ENCODE measurements around the gene KANK3. TPM values are rescaled to one million over a fixed set of nuclear protein-coding genes. Genes with fewer than 3 reads are reported as not detected.

The KANK3 gene
- total RNA-seq, 1 experiment from 2014 or later, result 1.2 TPM

DNA sequence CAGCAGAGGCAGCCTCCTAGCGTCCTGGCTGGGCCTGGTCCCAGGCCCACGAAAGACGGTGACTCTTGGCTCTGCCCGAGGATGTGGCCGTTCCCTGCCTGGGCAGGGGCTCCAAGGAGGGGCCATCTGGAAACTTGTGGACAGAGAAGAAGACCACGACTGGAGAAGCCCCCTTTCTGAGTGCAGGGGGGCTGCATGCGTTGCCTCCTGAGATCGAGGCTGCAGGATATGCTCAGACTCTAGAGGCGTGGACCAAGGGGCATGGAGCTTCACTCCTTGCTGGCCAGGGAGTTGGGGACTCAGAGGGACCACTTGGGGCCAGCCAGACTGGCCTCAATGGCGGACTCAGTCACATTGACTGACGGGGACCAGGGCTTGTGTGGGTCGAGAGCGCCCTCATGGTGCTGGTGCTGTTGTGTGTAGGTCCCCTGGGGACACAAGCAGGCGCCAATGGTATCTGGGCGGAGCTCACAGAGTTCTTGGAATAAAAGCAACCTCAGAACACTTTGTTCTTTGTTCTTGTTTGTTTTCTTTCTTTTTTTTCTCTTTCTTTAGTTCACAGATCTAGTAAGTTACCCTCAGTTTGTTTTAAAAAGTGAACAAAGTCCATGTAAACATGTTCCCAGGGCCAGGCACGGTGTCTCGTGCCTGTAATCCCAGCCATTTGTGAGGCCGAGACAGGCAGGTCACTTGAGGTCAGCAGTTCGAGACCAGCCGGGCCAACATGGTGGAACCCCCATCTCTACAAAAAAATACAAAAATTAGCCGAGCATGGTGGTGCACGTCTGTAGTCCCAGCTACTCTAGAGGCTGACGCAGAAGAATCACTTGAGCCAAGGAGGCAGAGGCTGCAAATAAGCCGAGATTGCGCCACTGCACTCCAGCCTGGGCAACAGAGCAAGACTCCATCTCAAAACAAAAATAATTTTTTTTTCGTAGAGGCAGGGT is 31.1 kb upstream of the KANK3 start:
- peak; percentile 40; the same call in 1 of the 2 replicates for ATAC-seq
- Histone ChIP-seq H3K4me1 (ENCODE audit: control insufficient read depth, insufficient read depth, low read length) (no peaks in the 10 kb centered on the region), H3K27ac (ENCODE audit: low read length) (no peak overlapping the region), H3K36me3 (ENCODE audit: control insufficient read depth, insufficient read depth, low read length) (no peaks in the 10 kb centered on the region; the same call in 1 of the 2 replicates), H3K4me3 (ENCODE audit: low read depth in 2 of 2, low read length in 2 of 2) (no peak overlapping the region), H3K9me3 (ENCODE audit: control insufficient read depth, insufficient read depth, low read depth, low read length) (no peaks in the 10 kb centered on the region), H3K27me3 (ENCODE audit: control insufficient read depth, insufficient read depth, low read length) (no peaks in the 10 kb centered on the region)
- intact Hi-C loops (cut with micrococcal nuclease; ENCODE audit: unreplicated experiment) (no loop called here), in situ Hi-C loops (cut with HindIII; ENCODE audit: low pct_unique_long_range_greater_than_20kb, low sequenced_read_pairs) (no loop called here)
- TF ChIP-seq, protein P1, sequence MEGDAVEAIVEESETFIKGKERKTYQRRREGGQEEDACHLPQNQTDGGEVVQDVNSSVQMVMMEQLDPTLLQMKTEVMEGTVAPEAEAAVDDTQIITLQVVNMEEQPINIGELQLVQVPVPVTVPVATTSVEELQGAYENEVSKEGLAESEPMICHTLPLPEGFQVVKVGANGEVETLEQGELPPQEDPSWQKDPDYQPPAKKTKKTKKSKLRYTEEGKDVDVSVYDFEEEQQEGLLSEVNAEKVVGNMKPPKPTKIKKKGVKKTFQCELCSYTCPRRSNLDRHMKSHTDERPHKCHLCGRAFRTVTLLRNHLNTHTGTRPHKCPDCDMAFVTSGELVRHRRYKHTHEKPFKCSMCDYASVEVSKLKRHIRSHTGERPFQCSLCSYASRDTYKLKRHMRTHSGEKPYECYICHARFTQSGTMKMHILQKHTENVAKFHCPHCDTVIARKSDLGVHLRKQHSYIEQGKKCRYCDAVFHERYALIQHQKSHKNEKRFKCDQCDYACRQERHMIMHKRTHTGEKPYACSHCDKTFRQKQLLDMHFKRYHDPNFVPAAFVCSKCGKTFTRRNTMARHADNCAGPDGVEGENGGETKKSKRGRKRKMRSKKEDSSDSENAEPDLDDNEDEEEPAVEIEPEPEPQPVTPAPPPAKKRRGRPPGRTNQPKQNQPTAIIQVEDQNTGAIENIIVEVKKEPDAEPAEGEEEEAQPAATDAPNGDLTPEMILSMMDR (IDR thresholded peaks at IDR 0.05), result no peak
- TF ChIP-seq, protein P2, sequence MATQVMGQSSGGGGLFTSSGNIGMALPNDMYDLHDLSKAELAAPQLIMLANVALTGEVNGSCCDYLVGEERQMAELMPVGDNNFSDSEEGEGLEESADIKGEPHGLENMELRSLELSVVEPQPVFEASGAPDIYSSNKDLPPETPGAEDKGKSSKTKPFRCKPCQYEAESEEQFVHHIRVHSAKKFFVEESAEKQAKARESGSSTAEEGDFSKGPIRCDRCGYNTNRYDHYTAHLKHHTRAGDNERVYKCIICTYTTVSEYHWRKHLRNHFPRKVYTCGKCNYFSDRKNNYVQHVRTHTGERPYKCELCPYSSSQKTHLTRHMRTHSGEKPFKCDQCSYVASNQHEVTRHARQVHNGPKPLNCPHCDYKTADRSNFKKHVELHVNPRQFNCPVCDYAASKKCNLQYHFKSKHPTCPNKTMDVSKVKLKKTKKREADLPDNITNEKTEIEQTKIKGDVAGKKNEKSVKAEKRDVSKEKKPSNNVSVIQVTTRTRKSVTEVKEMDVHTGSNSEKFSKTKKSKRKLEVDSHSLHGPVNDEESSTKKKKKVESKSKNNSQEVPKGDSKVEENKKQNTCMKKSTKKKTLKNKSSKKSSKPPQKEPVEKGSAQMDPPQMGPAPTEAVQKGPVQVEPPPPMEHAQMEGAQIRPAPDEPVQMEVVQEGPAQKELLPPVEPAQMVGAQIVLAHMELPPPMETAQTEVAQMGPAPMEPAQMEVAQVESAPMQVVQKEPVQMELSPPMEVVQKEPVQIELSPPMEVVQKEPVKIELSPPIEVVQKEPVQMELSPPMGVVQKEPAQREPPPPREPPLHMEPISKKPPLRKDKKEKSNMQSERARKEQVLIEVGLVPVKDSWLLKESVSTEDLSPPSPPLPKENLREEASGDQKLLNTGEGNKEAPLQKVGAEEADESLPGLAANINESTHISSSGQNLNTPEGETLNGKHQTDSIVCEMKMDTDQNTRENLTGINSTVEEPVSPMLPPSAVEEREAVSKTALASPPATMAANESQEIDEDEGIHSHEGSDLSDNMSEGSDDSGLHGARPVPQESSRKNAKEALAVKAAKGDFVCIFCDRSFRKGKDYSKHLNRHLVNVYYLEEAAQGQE (IDR thresholded peaks at IDR 0.05; ENCODE audit: insufficient read depth in 1 of 2, low read depth in 2 of 2, low read length in 1 of 2), result no peak
- no peak for TF ChIP-seq TCF7L2 (IDR thresholded peaks at IDR 0.05; ENCODE audit: low read depth, low read length)
- TF ChIP-seq POLR2AphosphoS5 (IDR thresholded peaks at IDR 0.05; ENCODE audit: low read depth, low read length), result no peak
- TF ChIP-seq SIN3A (IDR thresholded peaks at IDR 0.05; ENCODE audit: borderline replicate concordance, insufficient read depth, low read depth, low read length), result no peak
- ChIA-PET POLR2A (no interaction called here), CTCF (no interaction called here)
- no TSS peak for BruUV-seq (replicated peaks)
- no peak for DNase-seq (ENCODE audit: low read depth, low spot score)

DNA sequence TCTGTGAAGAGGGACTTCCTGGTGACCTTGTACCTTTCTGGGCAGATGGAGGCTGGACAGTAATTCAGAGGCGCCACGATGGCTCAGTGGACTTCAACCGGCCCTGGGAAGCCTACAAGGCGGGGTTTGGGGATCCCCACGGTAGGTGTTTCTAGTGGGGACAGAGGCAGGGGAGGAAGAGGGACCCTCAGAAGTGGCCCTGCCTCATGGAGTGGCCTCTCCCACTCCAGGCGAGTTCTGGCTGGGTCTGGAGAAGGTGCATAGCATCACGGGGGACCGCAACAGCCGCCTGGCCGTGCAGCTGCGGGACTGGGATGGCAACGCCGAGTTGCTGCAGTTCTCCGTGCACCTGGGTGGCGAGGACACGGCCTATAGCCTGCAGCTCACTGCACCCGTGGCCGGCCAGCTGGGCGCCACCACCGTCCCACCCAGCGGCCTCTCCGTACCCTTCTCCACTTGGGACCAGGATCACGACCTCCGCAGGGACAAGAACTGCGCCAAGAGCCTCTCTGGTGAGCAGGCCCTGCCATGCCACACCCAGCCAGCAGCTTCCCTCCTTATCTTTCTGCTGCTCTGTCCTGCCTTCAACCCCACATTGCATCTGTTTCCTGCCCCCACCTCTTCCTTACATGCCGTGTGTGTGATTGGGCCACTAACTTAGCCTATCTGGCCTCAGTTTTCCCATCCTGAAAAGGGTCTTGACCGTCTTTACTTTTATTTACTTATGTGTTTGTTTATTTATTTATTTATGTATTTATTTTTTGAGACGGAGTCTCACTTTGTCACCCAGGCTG is 28.1 kb upstream of the KANK3 start:
- CTCF ChIA-PET, result no interaction called here
- H3K36me3 ChIP-seq (ENCODE audit: control insufficient read depth, insufficient read depth, low read length), result no peaks in the 10 kb centered on the region; the same call in 1 of the 2 replicates
- POLR2A ChIA-PET, result no interaction called here
- peaks cover 14% of the 10 kb centered on the region for H3K4me1 ChIP-seq (ENCODE audit: control insufficient read depth, insufficient read depth, low read length)
- BruUV-seq (replicated peaks), result no TSS peak
- ATAC-seq (no peak), DNase-seq (ENCODE audit: low read depth, low spot score) (no peak)
- no peaks in the 10 kb centered on the region for H3K27me3 ChIP-seq (ENCODE audit: control insufficient read depth, insufficient read depth, low read length)
- H3K9me3 ChIP-seq (ENCODE audit: control insufficient read depth, insufficient read depth, low read depth, low read length), result no peaks in the 10 kb centered on the region
- in situ Hi-C loops (cut with HindIII; ENCODE audit: low pct_unique_long_range_greater_than_20kb, low sequenced_read_pairs) (no loop called here), intact Hi-C loops (cut with micrococcal nuclease; ENCODE audit: unreplicated experiment) (no loop called here)
- H3K4me3 ChIP-seq (ENCODE audit: low read depth in 2 of 2, low read length in 2 of 2), result no peak overlapping the region
- TF ChIP-seq, protein P2 (IDR thresholded peaks at IDR 0.05; ENCODE audit: insufficient read depth in 1 of 2, low read depth in 2 of 2, low read length in 1 of 2), result no peak
- TF ChIP-seq, protein P1 (IDR thresholded peaks at IDR 0.05), result no peak
- TF ChIP-seq TCF7L2 (IDR thresholded peaks at IDR 0.05; ENCODE audit: low read depth, low read length) (no peak), POLR2AphosphoS5 (IDR thresholded peaks at IDR 0.05; ENCODE audit: low read depth, low read length) (no peak), SIN3A (IDR thresholded peaks at IDR 0.05; ENCODE audit: borderline replicate concordance, insufficient read depth, low read depth, low read length) (no peak)
- no peak overlapping the region for H3K27ac ChIP-seq (ENCODE audit: low read length)
